ENCODE data around the gene RBP7. TPM values are rescaled to one million over a fixed set of nuclear protein-coding genes. Genes with fewer than 3 reads are reported as not detected.

Gene RBP7
- total RNA-seq, 1 donor from 2014 or later = 13.4 TPM

DNA sequence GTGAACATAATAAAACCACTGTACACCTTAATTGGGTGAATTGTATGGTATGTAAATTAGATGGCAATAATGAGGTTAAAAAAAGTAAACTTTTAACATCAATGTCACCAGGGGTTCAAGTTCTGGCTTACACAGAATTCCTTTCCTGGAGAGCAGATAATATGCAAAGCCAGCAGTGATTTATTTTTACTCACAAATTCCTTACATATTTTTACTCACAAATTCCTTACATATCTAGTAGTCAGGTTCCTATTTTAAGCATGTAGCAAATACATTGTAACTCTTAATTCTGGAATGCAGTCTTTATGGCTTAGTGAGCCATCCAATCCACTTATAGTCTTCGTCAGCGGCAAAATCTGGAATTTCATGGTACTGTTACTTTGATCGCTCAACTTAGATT lies 34.4 kb downstream of the RBP7 start:
- ATAC-seq = no peak

DNA sequence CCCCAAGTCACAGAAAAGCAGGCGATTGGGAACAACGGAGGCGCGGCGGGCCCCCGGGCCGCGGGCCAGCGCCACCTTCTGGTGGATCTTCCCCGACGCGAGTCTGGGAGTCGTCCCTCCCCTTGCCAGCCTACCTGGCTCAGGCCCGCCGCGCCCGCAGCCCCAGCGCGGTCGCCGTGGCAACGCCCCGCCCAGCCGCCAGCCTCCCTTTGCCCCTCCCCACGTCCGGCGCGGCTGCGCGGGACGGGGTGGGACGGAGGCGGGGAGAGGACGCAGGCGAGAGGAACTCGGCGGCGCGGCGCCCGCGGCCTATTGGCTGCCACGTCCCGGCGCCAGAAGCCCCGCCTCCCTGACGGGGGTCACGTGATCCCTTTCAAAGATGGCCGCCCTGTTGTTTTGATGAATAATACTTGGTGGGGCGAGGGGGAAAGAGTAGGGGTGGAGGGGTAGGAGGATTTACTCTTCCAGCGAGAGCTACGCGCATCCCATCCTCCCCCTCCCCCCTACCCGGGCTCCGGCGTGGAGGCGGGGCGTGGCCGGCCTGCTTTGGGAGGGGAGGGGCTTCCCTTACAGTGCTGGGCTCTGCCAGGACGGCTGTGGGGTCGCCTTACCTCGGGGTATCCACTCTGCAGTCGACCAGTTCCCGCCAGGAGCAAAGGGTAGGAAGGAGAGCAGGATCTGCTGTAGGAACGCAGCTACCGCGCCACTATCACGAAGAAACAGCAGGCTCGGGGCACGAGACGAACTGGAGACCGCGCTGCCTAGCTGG lies 35.7 kb downstream of the RBP7 start, which contains the start of gene UBE4B:
UBE4B (plus strand) TSS at position 369 of the 769 bp plus-strand sequence. CDS start 713 bp downstream, outside the sequence.
- ATAC-seq = peak; percentile 100

DNA sequence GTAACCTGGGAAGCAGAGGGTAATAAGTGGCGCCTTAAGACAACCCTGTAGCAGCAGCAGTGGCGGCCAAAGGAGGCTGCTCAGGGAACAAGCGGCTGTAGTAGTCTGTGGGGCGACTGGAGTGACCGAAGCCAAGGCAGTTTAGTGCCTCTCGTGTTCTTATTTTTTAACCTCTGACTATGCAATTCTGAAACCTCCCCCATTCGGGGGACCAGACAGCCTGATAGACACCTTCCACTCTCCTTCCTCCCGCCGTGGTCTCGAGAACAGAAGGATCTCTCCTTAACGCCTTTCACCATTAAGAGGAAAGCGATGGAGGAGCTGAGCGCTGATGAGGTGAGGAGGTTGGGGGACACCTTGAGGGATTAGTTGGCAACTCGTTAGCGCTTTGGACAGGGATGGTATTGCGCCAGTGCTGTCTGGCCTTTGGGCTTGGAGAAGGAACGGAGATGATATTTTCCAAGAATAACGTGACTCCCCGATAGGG lies 36.4 kb downstream of the RBP7 start:
- ATAC-seq = peak; percentile 35

DNA sequence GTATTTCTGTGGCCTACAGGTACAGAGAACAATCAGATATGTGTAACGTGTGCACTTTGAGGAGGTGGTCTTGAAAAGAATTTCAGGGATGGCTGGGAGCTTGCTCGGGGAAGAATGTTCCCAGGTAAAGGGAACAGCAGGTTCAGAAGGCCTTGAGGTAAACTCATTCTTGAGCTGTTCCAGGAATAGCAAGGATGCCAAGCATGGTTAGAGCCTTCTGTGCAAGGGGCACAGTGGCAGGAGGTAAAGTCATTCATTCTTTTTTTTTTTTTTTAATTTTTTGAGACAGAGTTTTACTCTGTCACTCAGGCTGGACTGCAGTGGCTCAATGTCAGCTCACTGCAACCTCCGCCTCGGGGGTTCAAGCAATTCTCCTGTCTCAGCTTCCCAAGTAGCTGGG lies 45.7 kb downstream of the RBP7 start:
- ATAC-seq = no peak

DNA sequence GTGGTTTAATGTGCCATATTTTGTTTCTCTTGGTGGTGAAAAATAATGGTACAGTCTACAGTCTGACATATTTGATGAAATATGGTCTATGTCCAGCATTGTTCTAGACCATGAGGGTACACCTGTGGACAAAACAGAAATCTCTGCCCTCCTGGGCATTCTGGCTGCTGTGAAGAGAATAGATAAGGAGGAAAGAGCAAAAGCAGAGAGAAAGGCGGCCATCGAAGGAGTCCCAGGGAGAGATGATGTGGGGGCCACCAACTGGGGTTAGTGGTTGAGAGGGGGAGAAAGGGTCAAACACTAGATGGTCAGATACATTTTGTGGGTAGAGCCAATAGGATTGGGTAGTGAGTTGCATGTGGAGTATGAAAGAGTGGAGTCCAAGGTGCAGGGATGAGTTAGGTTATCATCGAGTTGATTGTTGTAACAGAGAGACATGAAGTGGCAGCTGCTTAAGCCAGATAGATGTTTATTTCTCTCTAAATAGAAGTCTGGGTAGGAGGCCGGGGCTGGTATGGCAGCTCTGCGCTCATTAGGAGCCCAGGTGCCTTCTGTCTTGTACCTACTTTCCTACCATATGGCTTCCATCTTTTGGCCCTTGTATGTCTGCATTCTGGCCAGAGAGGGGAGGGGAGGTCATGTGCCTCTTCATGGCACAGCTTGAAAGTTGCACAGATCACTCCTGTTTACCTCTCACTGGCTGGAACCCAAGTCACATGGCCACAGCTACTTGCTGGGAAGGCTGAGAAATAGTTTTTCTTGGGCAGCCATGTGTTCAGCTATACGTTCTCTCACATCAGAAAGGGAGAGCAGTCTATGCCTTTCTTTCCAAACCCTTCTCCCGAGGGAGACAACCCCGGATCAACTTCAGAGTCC lies 48.7 kb downstream of the RBP7 start:
- ATAC-seq = peak; percentile 22

DNA sequence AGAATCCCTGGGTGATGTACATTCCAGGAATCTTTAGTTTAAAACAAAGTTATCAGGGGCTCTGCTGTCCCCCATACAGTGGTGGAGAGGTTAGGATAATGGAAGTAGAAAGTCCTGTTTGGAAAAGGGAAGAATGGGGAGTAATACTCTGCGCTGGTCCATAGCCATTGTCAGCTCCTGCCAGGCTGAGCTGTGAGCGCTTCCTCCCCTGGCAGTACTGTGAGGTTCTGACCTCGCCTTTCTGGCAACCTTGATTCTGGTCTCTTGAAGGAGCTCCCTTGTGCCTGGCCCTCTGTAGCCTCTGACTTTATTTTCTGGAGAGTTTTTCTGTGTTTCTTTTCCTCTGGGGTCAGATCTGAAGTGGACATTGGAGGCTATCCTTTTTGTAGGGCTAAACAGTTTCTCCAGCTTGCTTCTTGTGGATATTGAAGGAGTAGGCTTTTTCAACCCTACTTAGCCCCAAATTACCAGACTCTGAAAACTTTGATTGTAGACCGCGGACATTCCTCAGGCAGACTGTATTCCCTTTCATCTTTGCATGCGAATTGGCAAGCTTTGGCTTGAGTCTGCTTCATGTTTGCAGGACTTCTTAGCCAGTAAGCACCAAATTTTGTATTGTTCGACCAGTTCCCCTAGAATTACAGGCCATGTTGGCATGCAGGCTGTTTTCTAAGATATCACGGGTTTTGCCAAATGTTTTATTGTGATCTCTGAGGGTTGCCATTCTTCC lies 49.5 kb downstream of the RBP7 start:
- ATAC-seq = peak; percentile 26

DNA sequence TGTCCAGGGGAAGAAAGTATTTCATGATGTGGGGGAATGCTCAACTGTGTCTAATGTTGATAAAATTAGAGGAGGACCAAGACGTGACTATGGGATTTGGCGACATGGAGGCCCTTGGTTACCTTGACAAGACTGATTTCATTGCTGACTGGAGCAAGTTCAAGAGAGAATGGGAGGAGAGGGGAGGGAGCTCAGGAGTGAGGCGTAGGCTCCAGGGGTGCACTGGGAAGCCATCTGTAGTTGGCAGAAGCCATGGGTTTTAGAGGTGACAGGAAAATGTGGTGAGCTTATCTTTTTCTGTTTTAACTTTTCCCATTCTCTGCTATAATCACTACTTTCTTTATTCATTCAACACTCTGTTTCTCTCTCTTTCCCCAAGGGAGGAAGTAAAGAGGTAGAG lies 51.6 kb downstream of the RBP7 start:
- no peak for ATAC-seq

DNA sequence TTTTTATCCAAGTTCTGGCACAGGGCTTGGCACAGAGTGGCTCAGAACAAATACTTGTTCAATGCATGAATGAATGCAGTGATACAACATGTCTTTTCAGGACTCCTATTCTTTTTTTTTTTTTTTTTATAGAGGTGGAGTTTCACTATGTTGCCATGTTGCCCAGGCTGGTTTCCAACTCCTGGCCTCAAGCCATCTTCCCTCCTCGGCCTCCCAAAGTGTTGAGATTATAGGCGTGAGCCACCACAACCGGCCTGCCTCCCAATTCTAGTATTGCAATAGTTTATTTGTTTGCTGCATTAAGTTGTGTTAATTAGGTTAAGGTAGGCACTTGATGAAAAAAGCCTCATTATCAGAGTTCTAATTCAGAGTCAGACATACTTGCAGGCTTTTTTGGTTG lies 53.6 kb downstream of the RBP7 start:
- peak; percentile 16 for ATAC-seq

DNA sequence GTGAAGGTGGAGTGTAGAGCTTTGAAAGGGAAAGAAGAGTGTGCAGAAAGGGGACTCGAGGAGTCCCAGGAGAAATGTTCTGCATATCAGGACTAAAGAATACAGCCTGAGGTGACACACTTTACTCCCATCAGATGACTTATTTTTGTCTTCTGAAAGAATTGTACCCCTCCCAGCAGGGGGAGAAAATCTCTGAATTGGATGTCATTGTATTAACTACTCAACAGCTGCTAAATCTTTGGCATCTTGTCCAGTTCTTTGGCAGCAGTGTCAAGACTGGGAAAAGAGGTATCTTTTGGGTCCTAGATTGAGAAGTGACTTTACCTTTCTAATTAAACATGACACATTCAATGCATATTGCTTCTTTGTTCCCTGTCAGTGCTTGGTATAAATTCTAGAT lies 54.6 kb downstream of the RBP7 start:
- no peak for ATAC-seq

DNA sequence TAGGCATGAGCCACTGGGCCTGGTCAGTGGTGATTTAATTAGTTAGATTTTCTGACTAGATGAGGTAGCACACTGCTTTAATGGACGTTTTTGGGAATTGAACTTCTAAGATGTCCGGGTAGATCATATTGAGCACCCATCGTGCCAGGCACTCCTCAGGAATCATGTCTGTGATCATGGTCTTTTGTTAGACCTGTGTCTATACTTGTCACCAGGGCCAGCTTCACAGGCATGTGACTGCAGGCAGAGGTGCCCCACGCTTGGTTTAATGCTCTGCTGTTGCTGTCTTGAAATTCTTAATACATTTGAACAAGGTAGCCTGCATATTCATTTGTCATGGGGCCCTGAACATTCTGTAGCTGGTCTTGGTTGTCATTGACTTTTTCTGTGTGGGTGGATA lies 55.3 kb downstream of the RBP7 start:
- ATAC-seq = peak; percentile 44

DNA sequence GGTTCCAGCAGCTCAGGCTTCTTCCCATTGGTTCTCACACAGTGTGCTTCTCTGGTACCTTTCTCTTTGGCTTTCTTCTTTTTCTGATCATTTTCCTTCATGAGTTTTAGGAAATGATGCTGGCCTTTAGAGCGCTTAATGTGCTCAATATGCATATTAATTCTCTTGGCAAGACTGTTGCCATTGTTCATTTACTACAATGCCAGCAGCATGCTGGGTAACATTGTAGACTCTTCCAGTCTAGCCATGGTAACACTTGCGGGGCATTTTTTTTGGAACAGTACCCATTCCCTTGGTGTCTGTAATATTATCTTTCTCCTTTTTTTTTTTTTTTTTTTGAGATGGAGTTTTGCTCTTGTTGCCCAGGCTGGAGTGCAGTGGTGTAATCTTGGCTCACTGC lies 57.4 kb downstream of the RBP7 start:
- no peak for ATAC-seq

DNA sequence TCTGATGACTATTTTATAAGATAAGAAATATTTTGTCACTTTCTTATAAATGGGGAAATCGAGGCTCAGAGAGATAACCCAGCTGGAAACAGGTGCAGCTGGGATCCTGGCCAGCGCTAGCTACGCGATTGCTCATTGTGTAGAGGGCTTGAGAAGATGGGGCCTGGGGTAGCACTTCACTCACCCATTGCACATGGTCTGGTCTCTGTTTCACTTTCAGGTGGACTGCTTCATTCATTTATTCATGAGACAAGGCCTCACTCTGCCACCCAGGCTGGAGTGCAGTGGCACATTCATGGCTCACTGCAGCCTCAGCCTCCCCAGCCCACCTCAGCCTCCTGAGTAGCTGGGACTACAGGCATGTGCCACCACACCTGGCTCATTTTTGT lies 59.6 kb downstream of the RBP7 start:
- no peak for ATAC-seq

DNA sequence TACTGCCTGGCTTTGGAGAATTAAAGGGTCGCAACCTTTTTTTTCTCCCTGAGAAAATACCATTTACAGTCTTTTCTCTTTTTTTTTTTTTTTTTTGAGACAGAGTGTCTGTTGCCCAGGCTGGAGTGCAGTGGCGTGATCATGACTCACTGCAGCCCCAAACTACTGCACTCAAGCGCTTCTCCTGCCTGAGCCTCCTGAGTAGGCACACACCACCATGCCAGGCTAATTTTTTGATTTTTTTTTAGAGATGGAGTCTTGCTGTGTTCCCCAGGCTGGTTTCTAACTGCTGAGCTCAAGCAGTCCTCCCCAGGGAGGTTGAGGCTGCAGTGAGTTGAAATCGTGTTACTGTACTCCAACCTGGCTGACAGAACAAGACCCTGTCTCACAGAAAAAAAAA lies 60.3 kb downstream of the RBP7 start:
- ATAC-seq = peak; percentile 50

DNA sequence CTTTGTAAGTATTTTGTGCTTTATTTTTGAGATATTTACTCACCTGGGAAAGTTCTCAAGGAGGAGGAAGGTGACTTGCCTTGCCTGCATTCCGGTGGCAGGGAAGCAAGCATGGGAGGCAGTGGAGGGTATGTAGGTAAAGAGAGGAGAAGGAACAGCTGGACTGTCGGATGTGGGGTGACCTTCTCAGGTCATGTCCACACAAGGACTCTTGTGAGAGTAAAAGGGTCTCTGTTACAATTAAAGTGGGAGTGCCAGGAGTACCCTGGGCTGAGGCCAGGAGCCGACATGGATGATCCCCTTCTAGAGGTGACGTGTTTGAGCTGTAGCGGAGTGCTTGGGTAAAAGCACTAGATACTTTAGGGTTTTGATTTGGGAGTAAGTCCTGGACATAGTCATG lies 60.8 kb downstream of the RBP7 start:
- ATAC-seq = no peak

DNA sequence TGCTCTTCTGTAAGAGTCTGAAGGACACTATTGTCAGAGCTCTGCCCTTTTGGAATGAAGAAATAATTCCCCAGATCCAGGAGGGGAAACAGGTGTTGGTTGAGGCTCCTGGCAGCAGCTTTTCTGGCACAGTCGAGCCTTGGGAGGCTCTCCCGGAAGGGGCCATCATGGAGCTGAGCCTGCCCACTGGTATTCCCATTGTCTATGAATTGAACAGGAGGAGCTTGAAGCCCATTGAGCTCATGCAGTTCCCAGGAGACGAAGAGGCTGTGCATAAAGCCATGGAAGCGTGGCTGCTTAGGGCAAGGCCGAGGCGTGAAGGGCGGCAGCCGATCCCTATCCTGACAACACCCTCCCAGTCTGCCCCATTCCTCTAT lies 62.3 kb downstream of the RBP7 start:
- no peak for ATAC-seq

DNA sequence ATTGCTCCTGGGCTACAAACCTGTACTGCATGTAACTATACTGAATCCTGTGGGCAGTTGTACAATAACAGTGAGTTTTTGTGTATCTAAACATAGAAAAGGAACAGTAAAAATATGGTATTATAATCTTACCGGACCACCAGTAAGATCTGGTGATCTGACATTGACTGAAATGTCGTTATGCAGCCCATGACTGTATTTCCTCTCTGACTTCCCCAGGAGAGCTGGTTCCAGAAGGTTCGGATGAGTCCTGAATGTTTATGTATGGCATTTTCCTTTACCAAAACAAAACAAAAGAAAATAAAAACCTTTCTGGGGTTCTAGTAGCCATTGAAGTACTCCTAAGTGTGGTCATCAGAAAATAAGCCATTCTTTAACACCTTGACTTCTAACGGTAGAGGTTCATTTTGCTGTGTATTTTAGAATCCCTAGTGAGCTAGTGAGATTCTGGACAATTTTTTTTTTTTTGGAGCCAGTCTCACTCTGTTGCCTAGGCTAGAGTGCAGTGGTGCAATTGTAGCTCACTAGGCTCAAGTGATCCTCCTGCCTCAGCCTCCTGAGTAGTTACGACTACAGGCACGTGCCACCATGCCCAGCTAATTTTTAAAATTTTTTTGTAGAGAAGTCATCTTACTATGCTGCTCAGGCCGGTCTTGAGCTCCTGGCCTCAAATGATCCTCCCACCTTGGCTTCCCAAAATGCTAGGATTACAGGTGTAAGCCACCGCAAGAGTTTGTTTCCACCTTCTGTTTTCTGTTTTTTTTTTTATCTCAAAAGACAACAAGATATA lies 63.5 kb downstream of the RBP7 start:
- ATAC-seq = no peak

DNA sequence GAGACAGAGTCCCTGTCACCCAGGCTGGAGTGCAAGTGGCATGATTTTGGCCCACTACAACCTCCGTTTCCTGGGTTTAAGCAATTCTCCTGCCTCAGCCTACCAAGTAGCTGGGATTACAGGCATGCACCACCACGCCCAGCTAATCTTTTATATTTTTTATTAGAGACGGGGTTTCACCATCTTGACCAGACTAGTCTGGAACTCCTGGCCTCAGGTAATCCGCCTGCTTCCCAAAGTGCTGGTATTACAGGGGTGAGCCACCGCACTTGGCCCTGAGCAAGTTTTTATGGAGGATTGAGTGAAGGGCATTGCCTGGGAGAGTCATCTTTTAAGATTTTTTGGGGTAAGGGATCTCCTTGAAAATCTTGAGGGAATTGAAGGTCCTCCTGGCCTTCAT lies 64.2 kb downstream of the RBP7 start:
- ATAC-seq = no peak

DNA sequence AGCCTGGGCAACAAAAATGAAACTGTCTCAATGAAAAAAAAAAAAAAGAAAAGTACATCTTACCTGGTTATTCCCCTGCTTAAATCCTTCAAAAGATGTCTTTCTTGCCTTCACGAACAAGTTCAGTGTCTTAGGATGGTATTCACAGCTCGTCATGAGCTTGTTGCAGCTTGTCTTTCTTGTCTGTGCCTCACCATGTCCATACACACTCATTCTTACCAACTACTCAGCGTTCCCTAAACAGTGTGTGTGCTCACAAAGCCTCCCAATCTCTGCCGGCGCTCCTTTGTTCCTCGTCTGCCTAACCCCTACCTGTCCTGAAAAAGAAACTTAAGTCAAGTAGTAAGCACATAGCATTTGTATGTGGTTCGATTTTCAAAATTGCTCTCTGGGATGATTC lies 66.8 kb downstream of the RBP7 start:
- ATAC-seq = peak; percentile 97

DNA sequence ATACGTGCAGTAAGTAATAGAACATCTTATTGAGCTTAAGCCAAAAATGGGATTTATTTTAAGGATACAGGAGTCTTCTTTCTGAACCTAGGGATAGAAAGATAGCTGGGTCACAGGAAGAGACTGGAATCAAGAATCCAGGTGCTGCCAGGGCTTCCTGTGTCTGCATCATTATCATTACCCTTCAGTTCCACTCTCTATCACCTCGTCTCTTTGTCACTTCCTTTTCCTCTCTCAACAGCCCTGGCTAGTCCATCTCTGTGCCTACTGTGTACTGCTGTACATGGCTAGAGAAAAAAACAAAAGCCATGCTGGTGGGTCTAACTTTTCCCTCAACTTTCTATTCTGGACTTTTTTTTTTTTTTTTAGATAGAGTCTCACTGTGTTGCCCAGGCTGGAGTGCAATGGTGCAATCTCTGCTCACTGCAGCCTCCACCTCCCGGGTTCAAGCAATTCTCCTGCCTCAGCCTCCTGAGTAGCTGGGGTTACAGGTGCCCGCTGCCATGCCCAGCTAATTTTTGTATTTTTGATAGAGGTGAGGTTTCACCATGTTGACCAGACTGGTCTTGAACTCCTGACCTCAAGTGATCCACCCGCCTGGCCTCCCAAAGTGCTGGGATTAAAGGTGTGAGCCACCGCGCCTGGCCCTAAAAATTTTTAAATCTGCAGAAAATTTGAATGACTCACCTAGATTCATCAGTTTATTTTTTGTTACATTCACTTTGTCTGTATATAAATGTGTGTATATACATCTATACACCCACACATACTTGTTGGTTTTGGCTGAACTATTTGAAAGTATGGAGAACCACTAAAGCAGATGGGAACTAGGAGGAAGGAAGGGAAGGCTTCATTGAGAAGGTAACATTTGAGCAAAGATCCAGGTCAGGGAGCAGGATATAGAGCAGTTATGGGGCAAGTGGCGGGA lies 67.7 kb downstream of the RBP7 start:
- ATAC-seq = peak; percentile 21

DNA sequence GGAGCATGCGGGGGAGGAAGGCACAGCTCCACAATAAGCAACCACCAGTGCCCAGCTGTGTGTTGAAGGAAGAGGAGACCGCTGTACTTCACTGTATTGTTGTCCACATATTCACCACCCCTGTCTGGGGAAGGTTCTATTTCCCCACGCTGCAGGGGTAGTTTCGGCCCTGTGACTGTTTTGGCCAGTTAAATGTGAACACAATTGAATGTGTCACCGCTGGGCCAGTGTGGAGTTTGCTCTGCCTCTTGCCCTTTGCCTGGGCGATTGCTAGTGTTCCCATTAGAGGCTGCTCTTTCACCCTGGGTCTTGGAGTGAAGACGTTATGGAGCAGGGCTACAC lies 68.3 kb downstream of the RBP7 start:
- ATAC-seq = peak; percentile 12

Data from esophagus mucosa (tissue), 1 donor.